CD4-positive, alpha-beta T cell treated with Interleukin-10 for 1 hour (primary cell): ENCODE results near the gene ANXA9.

Source experiments
- DNase-seq: peaks from one replicate; pipeline ENCODE4 v3.0.0-alpha.2; 2020

Gene ANXA9

GRCh38 chr1:150974580-150975478 is 7.3 kb upstream of the ANXA9 start, which contains the start of gene CERS2:
Gene CERS2 (minus strand): TSS chr1:150974835. CDS start chr1:150969090, 5,745 bp downstream.
- peak; percentile 82 for DNase-seq

DNA sequence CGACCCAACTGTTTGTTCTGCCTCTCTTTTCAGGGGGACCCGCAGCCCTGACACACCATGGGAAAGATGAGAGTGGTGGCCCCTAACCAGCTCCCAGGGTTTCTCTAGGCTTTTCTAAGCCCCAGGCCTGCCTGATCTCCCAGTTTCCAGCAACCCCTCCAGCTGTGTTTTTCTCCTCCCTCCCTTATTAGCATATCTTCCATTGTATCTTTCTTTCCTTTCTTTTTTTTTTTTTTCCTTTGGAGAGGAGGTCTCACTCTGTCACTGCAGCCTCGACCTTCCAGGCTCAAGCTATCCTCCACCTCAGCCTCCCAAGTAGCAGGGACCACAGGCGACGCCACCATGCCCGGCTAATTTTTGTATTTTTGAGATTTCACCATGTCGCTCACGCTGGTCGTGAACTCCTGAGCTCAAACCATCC is 5.7 kb upstream of the ANXA9 start:
- DNase-seq, result no peak

GRCh38 chr1:150976879-150977694 is 5.0 kb upstream of the ANXA9 start:
- peak; percentile 84 for DNase-seq

- DNase-seq, result peak; percentile 92
Observed at GRCh38 chr1:150979092-150980056, 2.7 kb upstream of the ANXA9 start.

DNA sequence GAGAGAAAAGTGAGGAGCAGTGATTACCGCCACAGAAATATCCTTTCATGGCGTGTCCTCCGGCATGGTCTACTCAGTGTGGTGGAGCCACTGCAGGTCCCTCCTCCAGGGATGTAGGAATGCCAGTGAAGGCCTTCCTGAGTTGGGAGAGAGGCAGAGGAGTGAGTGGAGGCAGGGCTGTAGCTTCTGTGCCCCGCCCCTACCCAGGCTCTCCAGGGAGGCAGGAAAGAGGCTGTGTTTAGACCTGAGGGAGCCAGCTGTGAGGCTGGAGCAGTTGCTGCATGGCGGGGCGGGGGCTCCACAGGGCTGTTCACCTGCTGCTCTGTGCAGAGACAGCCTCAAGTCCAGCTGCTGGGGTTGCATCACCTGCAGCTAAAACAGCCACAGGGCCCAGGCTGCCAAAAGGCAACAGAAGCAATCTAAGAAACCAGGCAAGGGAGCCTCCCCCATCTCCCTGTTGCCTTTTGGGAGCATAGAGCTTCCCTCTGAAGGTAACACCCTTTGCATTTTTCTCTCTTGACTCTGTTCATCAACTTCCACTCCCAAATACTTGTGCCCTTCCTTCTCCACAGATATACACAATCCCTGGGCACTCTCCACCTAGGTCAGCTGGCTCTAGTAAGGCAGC is 801 bp upstream of the ANXA9 start:
- DNase-seq, result no peak

GRCh38 chr1:150985179-150985825 is 3.2 kb downstream of the ANXA9 start:
- DNase-seq, result no peak

GRCh38 chr1:150987924-150988323 is 5.8 kb downstream of the ANXA9 start:
- DNase-seq, result no peak

DNA sequence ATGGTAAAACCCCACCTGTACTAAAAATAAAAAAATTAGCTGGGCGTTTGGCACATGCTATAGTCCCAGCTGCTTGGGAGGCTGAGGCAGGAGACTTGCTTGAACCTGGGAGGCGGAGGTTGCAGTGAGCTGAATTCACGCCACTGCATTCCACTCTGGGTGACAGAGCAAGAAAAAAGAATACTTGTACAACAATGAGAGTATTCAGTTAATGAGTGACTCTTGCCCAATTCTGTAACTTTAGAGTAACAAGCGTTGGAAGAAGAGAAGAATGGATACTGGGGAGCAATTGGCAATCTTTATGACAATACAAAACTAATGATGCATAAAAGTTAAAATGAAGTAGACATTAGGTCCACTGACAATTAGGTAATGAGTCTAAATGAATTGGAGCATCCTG is 10.5 kb downstream of the ANXA9 start:
- no peak for DNase-seq

GRCh38 chr1:150994248-150994647 is 12.2 kb downstream of the ANXA9 start:
- DNase-seq, result no peak

GRCh38 chr1:150995460-150995859 is 13.4 kb downstream of the ANXA9 start:
- no peak for DNase-seq

DNA sequence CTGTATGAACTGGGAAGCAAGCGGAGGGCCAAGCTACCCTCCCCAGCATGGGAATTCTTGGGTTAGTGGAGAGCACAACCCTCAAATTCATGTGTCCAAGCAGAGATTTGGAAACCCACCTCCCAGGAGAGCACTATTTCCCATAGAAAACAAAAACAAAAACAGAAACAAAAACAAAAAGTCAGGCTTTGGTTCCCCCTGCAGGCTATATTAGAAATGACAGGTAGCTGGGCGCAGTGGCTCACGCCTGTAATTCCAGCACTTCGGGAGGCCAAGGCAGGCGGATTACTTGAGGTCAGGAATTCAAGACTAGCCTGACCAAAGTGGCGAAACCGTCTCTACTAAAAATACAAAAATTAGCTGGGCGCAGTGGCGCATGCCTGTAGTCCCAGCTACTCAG is 13.8 kb downstream of the ANXA9 start:
- DNase-seq, result peak; percentile 58

DNA sequence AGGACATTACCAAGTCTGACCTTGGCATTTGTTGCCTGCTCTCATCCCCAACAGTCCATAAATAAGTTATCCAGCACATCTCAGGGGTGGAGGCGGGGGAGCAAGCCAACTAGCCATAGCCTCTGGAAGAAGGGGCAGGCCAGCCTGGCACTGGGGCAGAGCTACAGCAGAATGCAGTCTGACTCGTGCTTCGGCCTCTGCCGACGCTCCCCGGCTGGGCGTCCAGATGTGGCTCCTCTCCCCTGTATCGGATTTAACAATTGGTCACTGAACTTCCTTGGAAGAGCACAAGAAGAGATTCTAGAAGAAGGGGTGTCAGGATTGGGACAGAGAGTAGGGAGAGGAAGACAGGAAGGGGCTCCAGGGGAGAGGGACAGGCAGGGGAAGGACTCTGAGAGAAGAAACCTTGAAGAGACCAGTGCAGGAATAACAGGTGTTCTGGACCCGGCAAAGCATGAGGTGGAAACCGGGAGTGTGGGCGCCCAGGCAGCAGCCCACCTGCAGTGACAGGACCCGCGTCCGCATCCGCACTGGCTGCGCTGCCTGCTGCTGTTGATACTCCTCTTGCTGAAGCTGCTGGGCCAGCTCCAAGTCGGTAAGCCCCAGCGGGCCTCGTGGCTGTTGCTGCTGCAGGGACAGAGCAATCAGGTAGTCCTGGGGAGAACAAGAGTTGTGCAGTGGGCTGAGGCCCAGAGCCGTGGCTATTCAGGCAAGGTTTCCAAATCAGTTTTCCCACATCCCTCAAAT is 15.2 kb downstream of the ANXA9 start:
- no peak for DNase-seq

DNA sequence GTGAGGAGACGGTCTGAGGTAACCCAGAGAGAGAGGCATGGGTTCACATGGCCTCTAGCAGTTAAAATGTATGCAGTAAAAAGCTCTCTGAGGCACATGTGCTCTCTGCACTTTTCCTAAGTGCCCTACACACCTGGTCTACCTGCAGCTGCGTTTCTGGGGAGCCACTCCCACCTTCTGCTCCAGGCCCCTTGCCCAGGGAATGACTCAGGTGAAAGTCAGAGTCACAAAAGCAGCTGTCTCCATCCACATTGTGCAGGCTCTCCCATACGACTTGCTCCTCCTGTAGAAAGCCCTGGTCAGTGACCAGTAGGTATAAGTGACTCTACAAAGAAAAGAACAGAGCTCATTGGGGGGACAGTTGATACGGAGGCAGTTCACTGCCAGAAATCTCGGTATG is 15.9 kb downstream of the ANXA9 start:
- DNase-seq, result no peak

- DNase-seq, result no peak
Observed at GRCh38 chr1:150999051-150999674, 17.1 kb downstream of the ANXA9 start.

DNA sequence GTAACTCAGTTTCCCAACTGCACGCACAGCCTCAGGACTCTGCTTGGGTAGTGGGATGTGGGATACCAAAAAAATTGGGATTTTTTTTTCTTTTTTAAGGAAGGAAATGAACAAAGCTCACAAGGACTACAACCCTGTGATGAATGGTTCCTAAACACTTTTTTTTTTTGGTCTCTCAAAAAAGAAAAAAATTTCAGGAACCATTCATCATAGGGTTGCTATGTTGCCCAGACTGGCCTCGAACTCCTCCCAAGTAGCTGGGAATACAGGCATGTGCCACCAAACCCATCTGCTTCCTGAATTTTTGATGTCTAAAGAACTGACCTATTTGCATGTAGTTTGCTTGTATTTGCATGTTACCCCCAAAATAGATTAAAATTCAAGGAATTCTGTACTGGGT is 17.8 kb downstream of the ANXA9 start:
- no peak for DNase-seq

DNA sequence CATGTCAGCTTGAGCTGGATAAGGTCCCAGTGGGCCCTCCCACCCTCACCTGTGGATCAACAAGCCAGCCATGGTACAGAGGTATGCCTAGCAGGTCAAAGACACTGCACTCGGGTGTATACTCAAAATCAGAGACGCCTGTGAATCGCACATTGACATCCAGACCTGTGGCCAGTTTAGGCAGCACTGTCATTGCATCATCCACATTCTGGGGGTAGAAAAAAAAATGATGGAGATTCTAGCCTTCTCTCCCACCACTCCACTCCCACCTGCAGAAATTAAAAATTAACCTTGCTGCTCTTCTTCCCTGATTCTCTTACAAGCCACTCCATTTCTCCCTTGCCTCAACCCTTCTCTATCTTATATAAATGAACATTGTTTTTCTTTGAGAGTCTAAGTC is 18.3 kb downstream of the ANXA9 start:
- DNase-seq, result no peak

DNA sequence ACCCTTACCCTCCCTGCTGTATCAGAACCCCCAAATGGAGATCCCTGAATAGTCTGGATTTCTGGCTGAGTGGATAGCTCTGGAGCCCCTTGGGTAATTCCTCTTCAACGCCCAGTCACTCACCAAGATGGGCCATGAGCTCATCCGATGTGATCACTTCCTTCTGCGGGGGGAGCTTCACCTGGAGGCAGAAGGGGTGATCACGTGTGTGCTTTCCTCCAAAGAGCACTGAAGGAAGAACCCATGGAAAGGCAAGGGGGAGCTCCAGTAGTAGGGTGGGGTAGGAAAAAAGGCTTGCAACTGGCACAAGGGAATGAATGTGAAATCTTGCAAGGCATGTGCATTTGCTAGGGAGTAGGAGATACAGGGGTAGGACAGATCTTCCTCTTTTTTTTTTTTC is 19.5 kb downstream of the ANXA9 start:
- DNase-seq, result no peak

GRCh38 chr1:151002051-151002450 is 20.0 kb downstream of the ANXA9 start:
- no peak for DNase-seq

GRCh38 chr1:151002611-151003010 is 20.5 kb downstream of the ANXA9 start:
- DNase-seq, result no peak

- peak; percentile 51 for DNase-seq
Observed at GRCh38 chr1:151003180-151003579, 21.1 kb downstream of the ANXA9 start.
